Endothelial cell of umbilical vein (primary cell): ENCODE data around the gene DIS3L2.
"Not testable (repeated sequence)": the region's sequence is repeated elsewhere in the genome, so short reads cannot be mapped to it uniquely, and the experiment has no call there.

Source experiments
- EZH2 ChIP-seq: IDR thresholded peaks from 2 replicates; pipeline ENCODE4 v1.6.1; 2012; ENCODE audit warnings: borderline replicate concordance, low read depth, mild to moderate bottlenecking, moderate library complexity, low read length, inconsistent platforms; ENCODE audit not compliant: severe bottlenecking
- JUN ChIP-seq: IDR thresholded peaks from 2 replicates; pipeline ENCODE4 v1.6.1; 2011; ENCODE audit warnings: borderline replicate concordance, low read depth; ENCODE audit not compliant: insufficient read length, insufficient read depth
- POLR2AphosphoS5 ChIP-seq: IDR thresholded peaks from 2 replicates; pipeline ENCODE4 v1.6.1; 2012; ENCODE audit warnings: low read depth, mild to moderate bottlenecking, control low read depth, low read length, moderate library complexity; ENCODE audit not compliant: insufficient read depth
- TF ChIP-seq, protein P1 (sequence below), 2 donors: IDR thresholded peaks; 1 replicate in 1 of 2; 2 replicates in 1 of 2; pipeline ENCODE4 v1.5.1; 2011; ENCODE audit warnings: low read length in 2 of 2, mild to moderate bottlenecking in 2 of 2, moderate library complexity in 2 of 2, control low read depth in 1 of 2, inconsistent platforms in 1 of 2, low read depth in 1 of 2; ENCODE audit not compliant: insufficient read depth in 1 of 2; ENCODE audit errors: extremely low read depth in 1 of 2

- not testable (repeated sequence) for TF ChIP-seq POLR2AphosphoS5, EZH2, JUN
- TF ChIP-seq, protein P1, sequence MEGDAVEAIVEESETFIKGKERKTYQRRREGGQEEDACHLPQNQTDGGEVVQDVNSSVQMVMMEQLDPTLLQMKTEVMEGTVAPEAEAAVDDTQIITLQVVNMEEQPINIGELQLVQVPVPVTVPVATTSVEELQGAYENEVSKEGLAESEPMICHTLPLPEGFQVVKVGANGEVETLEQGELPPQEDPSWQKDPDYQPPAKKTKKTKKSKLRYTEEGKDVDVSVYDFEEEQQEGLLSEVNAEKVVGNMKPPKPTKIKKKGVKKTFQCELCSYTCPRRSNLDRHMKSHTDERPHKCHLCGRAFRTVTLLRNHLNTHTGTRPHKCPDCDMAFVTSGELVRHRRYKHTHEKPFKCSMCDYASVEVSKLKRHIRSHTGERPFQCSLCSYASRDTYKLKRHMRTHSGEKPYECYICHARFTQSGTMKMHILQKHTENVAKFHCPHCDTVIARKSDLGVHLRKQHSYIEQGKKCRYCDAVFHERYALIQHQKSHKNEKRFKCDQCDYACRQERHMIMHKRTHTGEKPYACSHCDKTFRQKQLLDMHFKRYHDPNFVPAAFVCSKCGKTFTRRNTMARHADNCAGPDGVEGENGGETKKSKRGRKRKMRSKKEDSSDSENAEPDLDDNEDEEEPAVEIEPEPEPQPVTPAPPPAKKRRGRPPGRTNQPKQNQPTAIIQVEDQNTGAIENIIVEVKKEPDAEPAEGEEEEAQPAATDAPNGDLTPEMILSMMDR (IDR thresholded peaks at IDR 0.05; ENCODE audit: extremely low read depth in 1 of 2, insufficient read depth in 1 of 2, low read depth in 1 of 2, low read length in 2 of 2) = peak; percentile 41 to 67
Measured at GRCh38 chr2:232335206-232335858, 373.8 kb downstream of the DIS3L2 start.
